Measurements from ENCODE around the gene RIMBP3C. TPM values are rescaled to one million over a fixed set of nuclear protein-coding genes. Genes with fewer than 3 reads are reported as not detected.
"Not testable (repeated sequence)": the region's sequence is repeated elsewhere in the genome, so short reads cannot be mapped to it uniquely, and the experiment has no call there.

The RIMBP3C gene
- total RNA-seq, 1 experiment from 2014 or later, result 1.9 TPM

DNA sequence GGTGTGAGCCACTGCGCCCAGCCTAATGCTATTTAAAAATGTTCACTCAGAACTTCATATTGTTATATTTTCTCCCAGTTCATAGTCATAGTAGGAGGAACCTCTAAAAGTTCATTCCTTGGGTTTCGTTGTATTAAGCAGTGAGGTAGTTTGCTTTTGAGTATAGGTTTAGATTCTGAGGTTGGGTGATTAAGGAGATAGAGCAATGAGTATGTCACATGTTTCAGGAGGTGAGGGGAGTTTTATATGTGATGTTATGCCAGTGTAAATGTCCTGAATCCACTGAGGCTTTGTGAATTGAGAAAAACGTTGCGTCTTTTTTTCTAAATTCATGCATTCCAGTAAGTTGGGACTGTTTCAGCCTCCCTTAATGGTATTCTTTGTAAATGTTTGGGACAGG is 20.4 kb upstream of the RIMBP3C start:
- POLR2A ChIA-PET (ENCODE audit: low non-redundant PET), result no interaction called here
- CTCF ChIA-PET, result no interaction called here
- no peak for DNase-seq (ENCODE audit: low spot score)
- Histone ChIP-seq H3K36me3 (ENCODE audit: insufficient read depth, low read length, poor library complexity, severe bottlenecking) (no peaks in the 10 kb centered on the region), H3K27me3 (replicated peaks; ENCODE audit: insufficient read depth, low read depth, low read length, poor library complexity) (no peaks in the 10 kb centered on the region), H3K4me3 (ENCODE audit: low read depth, low read length, poor library complexity, severe bottlenecking) (no peak overlapping the region), H3K4me1 (ENCODE audit: insufficient read depth, low read length, poor library complexity, severe bottlenecking) (peaks cover 19% of the 10 kb centered on the region), H3K9me3 (ENCODE audit: low read depth, low read length, poor library complexity, severe bottlenecking) (no peaks in the 10 kb centered on the region), H3K27ac (ENCODE audit: low read depth, low read length, poor library complexity, severe bottlenecking) (peak overlapping the region; percentile 18)
- TF ChIP-seq CTCF (conservative IDR thresholded peaks at IDR 0.05; ENCODE audit: low read depth, low read length) (no peak), EZH2 (IDR thresholded peaks at IDR 0.05; ENCODE audit: borderline replicate concordance, low read depth, low read length, poor library complexity, severe bottlenecking) (no peak)
- intact Hi-C loops (cut with micrococcal nuclease; ENCODE audit: unreplicated experiment), result no loop called here
- no TSS peak for BruUV-seq (replicated peaks)

DNA sequence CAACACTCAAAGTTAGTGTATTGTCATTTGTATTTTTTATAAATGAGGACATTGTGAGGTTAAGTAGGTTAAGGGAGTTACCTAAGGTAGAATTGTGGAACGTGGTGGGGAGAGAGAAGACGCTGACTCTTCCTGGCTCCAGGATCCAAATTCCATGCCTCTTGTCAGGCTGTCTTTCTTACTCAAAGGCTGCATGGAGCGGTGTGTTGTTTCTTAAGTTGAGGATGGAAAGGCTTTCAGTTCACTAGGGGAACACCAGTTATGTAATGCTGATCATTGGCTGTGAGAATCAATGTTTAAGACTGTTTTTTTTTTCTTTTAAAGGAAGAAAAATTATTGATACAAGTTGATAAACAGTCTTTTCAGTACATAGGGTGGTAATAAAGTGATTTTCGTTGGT is 19.1 kb upstream of the RIMBP3C start:
- H3K27me3 ChIP-seq (replicated peaks; ENCODE audit: insufficient read depth, low read depth, low read length, poor library complexity), result no peaks in the 10 kb centered on the region
- intact Hi-C loops (cut with micrococcal nuclease; ENCODE audit: unreplicated experiment), result no loop called here
- CTCF ChIA-PET, result no interaction called here
- H3K4me1 ChIP-seq (ENCODE audit: insufficient read depth, low read length, poor library complexity, severe bottlenecking), result peaks cover 19% of the 10 kb centered on the region
- no peaks in the 10 kb centered on the region for H3K36me3 ChIP-seq (ENCODE audit: insufficient read depth, low read length, poor library complexity, severe bottlenecking)
- H3K4me3 ChIP-seq (ENCODE audit: low read depth, low read length, poor library complexity, severe bottlenecking), result no peak overlapping the region
- DNase-seq (ENCODE audit: low spot score), result no peak
- BruUV-seq (replicated peaks), result no TSS peak
- no peaks in the 10 kb centered on the region for H3K9me3 ChIP-seq (ENCODE audit: low read depth, low read length, poor library complexity, severe bottlenecking)
- H3K27ac ChIP-seq (ENCODE audit: low read depth, low read length, poor library complexity, severe bottlenecking), result peak overlapping the region; percentile 99
- TF ChIP-seq EZH2 (IDR thresholded peaks at IDR 0.05; ENCODE audit: borderline replicate concordance, low read depth, low read length, poor library complexity, severe bottlenecking) (no peak), CTCF (conservative IDR thresholded peaks at IDR 0.05; ENCODE audit: low read depth, low read length) (no peak)
- POLR2A ChIA-PET (ENCODE audit: low non-redundant PET), result no interaction called here

GRCh38 chr22:21569459-21570170 is 18.4 kb upstream of the RIMBP3C start:
- no peaks in the 10 kb centered on the region for H3K36me3 ChIP-seq (ENCODE audit: insufficient read depth, low read length, poor library complexity, severe bottlenecking)
- no peaks in the 10 kb centered on the region for H3K9me3 ChIP-seq (ENCODE audit: low read depth, low read length, poor library complexity, severe bottlenecking)
- no peaks in the 10 kb centered on the region for H3K27me3 ChIP-seq (replicated peaks; ENCODE audit: insufficient read depth, low read depth, low read length, poor library complexity)
- POLR2A ChIA-PET (ENCODE audit: low non-redundant PET), result no interaction called here
- CTCF ChIA-PET, result interaction anchor here (0.7 kb wide), 1 partner anchor 1019 kb away, joined by 6 read pairs; no protein-coding TSS in a partner anchor
- H3K4me3 ChIP-seq (ENCODE audit: low read depth, low read length, poor library complexity, severe bottlenecking), result peak overlapping the region; percentile 97
- H3K27ac ChIP-seq (ENCODE audit: low read depth, low read length, poor library complexity, severe bottlenecking), result peak overlapping the region; percentile 99
- no peak for DNase-seq (ENCODE audit: low spot score)
- TSS peak; percentile 31 for BruUV-seq (replicated peaks)
- TF ChIP-seq EZH2 (IDR thresholded peaks at IDR 0.05; ENCODE audit: borderline replicate concordance, low read depth, low read length, poor library complexity, severe bottlenecking), result no peak
- peaks cover 19% of the 10 kb centered on the region for H3K4me1 ChIP-seq (ENCODE audit: insufficient read depth, low read length, poor library complexity, severe bottlenecking)
- intact Hi-C loops (cut with micrococcal nuclease; ENCODE audit: unreplicated experiment), result no loop called here

DNA sequence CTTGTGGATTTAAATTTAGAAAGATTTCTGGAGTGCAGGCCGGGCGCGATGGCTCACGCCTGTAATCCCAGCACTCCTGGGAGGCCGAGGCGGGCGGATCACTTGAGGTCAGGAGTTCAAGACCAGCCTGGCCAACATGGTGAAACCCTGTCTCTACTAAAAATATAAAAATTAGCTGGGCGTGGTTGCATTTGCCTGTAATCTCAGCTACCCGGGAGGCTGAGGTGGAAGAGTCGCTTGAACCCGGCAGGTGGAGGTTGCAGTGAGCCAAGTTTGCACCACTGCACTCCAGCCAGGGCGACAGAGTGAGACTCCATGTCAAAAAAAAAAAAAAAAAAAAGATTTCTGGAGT is 17.8 kb upstream of the RIMBP3C start:
- H3K27me3 ChIP-seq (replicated peaks; ENCODE audit: insufficient read depth, low read depth, low read length, poor library complexity); H3K9me3 ChIP-seq (ENCODE audit: low read depth, low read length, poor library complexity, severe bottlenecking); BruUV-seq (replicated peaks); intact Hi-C loops (cut with micrococcal nuclease; ENCODE audit: unreplicated experiment); POLR2A ChIA-PET (ENCODE audit: low non-redundant PET); H3K36me3 ChIP-seq (ENCODE audit: insufficient read depth, low read length, poor library complexity, severe bottlenecking); DNase-seq (ENCODE audit: low spot score): not testable (repeated sequence)
- Histone ChIP-seq H3K4me3 (ENCODE audit: low read depth, low read length, poor library complexity, severe bottlenecking) (peak overlapping the region; percentile 97), H3K27ac (ENCODE audit: low read depth, low read length, poor library complexity, severe bottlenecking) (peak overlapping the region; percentile 99), H3K4me1 (ENCODE audit: insufficient read depth, low read length, poor library complexity, severe bottlenecking) (peaks cover 19% of the 10 kb centered on the region)
- CTCF ChIA-PET, result interaction anchor here (0.7 kb wide), 1 partner anchor 1019 kb away, joined by 6 read pairs; no protein-coding TSS in a partner anchor
